ENCODE measurements around the gene FAT1. TPM values are rescaled to one million over a fixed set of nuclear protein-coding genes. Genes with fewer than 3 reads are reported as not detected.

Gene FAT1
- total and polyA plus RNA-seq, 2 donors (not counting 3 experiments of a cell fraction or from before 2014, with no cell fraction given) = 9.2 to 9.8 TPM

GRCh38 chr4:186701273-186701672 is 22.4 kb downstream of the FAT1 start:
- no TSS peak for BruUV-seq (replicated peaks)
- H3K36me3 ChIP-seq (ENCODE audit: control insufficient read depth in 2 of 2, extremely low read depth in 1 of 2, insufficient read depth in 2 of 2, low read length in 2 of 2) = no peaks in the 10 kb centered on the region
- no peak overlapping the region for H3K4me2 ChIP-seq (ENCODE audit: insufficient read depth, low read length)
- H2AFZ ChIP-seq (ENCODE audit: low read depth, low read length) = no peak overlapping the region
- H4K20me1 ChIP-seq (replicated peaks; ENCODE audit: control insufficient read depth, extremely low read depth, insufficient read depth, low read length) = no peaks in the 10 kb centered on the region
- CTCF ChIA-PET = interaction anchor here (1.4 kb wide), 1 partner anchor 32 kb away, joined by 3 read pairs; no protein-coding TSS in a partner anchor
- intact Hi-C loops (cut with micrococcal nuclease) (no loop called here), dilution Hi-C loops (cut with MboI; ENCODE audit: extremely low pct_ligation_motif_present, low sequenced_read_pairs) (no loop called here)
- H3K4me3 ChIP-seq (replicated peaks in 1 of 3; ENCODE audit: insufficient read depth in 1 of 3, low read depth in 1 of 3, low read length in 3 of 3) = no peak overlapping the region
- DNase-seq (ENCODE audit: low read depth, low spot score) (no peak), FAIRE-seq (no peak)
- no peak overlapping the region for H3K27ac ChIP-seq (ENCODE audit: insufficient read depth, low read depth, low read length)
- no peaks in the 10 kb centered on the region for H3K9me3 ChIP-seq (replicated peaks; ENCODE audit: control insufficient read depth, insufficient read depth, low read length)
- TF ChIP-seq MYC (IDR thresholded peaks at IDR 0.05; ENCODE audit: low read depth, low read length) (no peak), GATA2 (IDR thresholded peaks at IDR 0.05; ENCODE audit: insufficient read depth, insufficient read length, low read depth, low read length) (no peak), JUN (IDR thresholded peaks at IDR 0.05; ENCODE audit: borderline replicate concordance, insufficient read depth, insufficient read length, low read depth) (no peak), MAX (IDR thresholded peaks at IDR 0.05; ENCODE audit: insufficient read depth, insufficient read length) (no peak), CTCF (IDR thresholded peaks at IDR 0.05; ENCODE audit: extremely low read depth in 1 of 2, insufficient read depth in 1 of 2, low read depth in 1 of 2, low read length in 2 of 2) (no peak), EZH2 (IDR thresholded peaks at IDR 0.05; ENCODE audit: borderline replicate concordance, low read depth, low read length, severe bottlenecking) (no peak), POLR2A (IDR thresholded peaks at IDR 0.05; ENCODE audit: low read depth, low read length) (no peak), FOS (IDR thresholded peaks at IDR 0.05; ENCODE audit: borderline replicate concordance, insufficient read depth, low read length) (no peak), POLR2AphosphoS5 (IDR thresholded peaks at IDR 0.05; ENCODE audit: insufficient read depth, low read depth, low read length) (no peak)
- H3K27me3 ChIP-seq (ENCODE audit: control insufficient read depth in 2 of 2, insufficient read depth in 2 of 2, low read length in 2 of 2) = no peaks in the 10 kb centered on the region
- no peaks in the 10 kb centered on the region for H3K4me1 ChIP-seq (ENCODE audit: control insufficient read depth, extremely low read depth, insufficient read depth, low read length)
- H3K9me1 ChIP-seq (replicated peaks; ENCODE audit: control insufficient read depth, extremely low read depth, insufficient read depth, low read length) = no peaks in the 10 kb centered on the region
- POLR2A ChIA-PET = no interaction called here
- no peak overlapping the region for H3K9ac ChIP-seq (replicated peaks; ENCODE audit: extremely low read depth, insufficient read depth, low read length)
- no peaks in the 10 kb centered on the region for H3K79me2 ChIP-seq (ENCODE audit: control insufficient read depth, insufficient read depth, low read length)
